GM12892 (cell line): Measurements from ENCODE around the gene NSD2.

Source experiments
- POLR2A ChIP-seq: IDR thresholded peaks from 2 replicates; pipeline ENCODE4 v1.6.1; 2011; ENCODE audit warnings: low read depth, low read length, control low read depth
- POLR2AphosphoS5 ChIP-seq: IDR thresholded peaks from 2 replicates; pipeline ENCODE4 v1.6.1; 2011; ENCODE audit warnings: low read depth, low read length, control low read depth

- TF ChIP-seq POLR2AphosphoS5 (no peak), POLR2A (no peak)
Measured at GRCh38 chr4:1972414-1972813, 101.2 kb downstream of the NSD2 start.
